Effector CD8-positive, alpha-beta T cell (primary cell): ENCODE measurements around the gene PPP2R2C.

Source experiments
- DNase-seq: peaks from one replicate; lab custom pipeline; 2025; lab: John Stamatoyannopoulos, UW

PPP2R2C gene

GRCh38 chr4:6288871-6289270, 183.5 kb downstream of the PPP2R2C start:
- no peak for DNase-seq

GRCh38 chr4:6288342-6288741, 184.1 kb downstream of the PPP2R2C start:
- DNase-seq: no peak

- no peak for DNase-seq
These were observed 185.2 kb downstream of the PPP2R2C start for GRCh38 chr4:6287017-6287788.

GRCh38 chr4:6283282-6283681, 189.1 kb downstream of the PPP2R2C start:
- DNase-seq: no peak

GRCh38 chr4:6282314-6282771, 190.1 kb downstream of the PPP2R2C start:
- DNase-seq: no peak

GRCh38 chr4:6281436-6282313, 190.7 kb downstream of the PPP2R2C start:
- DNase-seq: no peak

- no peak for DNase-seq
These were observed 191.9 kb downstream of the PPP2R2C start for GRCh38 chr4:6280365-6280996.

- no peak for DNase-seq
These were observed 192.7 kb downstream of the PPP2R2C start for GRCh38 chr4:6279582-6280289.

- DNase-seq: no peak
These were observed 193.6 kb downstream of the PPP2R2C start for GRCh38 chr4:6278801-6279197.

- DNase-seq: no peak
These were observed 194.2 kb downstream of the PPP2R2C start for GRCh38 chr4:6277935-6278800.

GRCh38 chr4:6277139-6277802, 195.1 kb downstream of the PPP2R2C start:
- DNase-seq: no peak

GRCh38 chr4:6275898-6276806, 196.3 kb downstream of the PPP2R2C start:
- DNase-seq: no peak

GRCh38 chr4:6275351-6275750, 197.1 kb downstream of the PPP2R2C start:
- DNase-seq: no peak

- no peak for DNase-seq
These were observed 198.8 kb downstream of the PPP2R2C start for GRCh38 chr4:6273661-6273990.

- no peak for DNase-seq
These were observed 199.4 kb downstream of the PPP2R2C start for GRCh38 chr4:6272863-6273660.

GRCh38 chr4:6271701-6272465, 200.5 kb downstream of the PPP2R2C start:
- DNase-seq: no peak

- no peak for DNase-seq
These were observed 201.2 kb downstream of the PPP2R2C start for GRCh38 chr4:6271206-6271605.

GRCh38 chr4:6270636-6271121, 201.7 kb downstream of the PPP2R2C start:
- no peak for DNase-seq
